A673 (cell line): Measurements from ENCODE around the gene DNAJC12.

Source experiments
- CTCF ChIP-seq: fragments of 300-800, 200-600 bp; sonication (generic); conservative IDR thresholded peaks from 2 replicates; pipeline ENCODE4 v1.5.1; 2017; ENCODE audit warnings: low read depth, mild to moderate bottlenecking, antibody characterized with exemption, low read length, moderate library complexity, mixed read lengths
- EZH2 ChIP-seq: fragments of 200-600 bp; sonication (generic); IDR thresholded peaks from 2 replicates; pipeline ENCODE4 v1.6.1; 2017; ENCODE audit warnings: borderline replicate concordance, low read depth, mild to moderate bottlenecking, mixed read lengths, antibody characterized with exemption, low read length; ENCODE audit not compliant: poor library complexity, severe bottlenecking

GRCh38 chr10:67792653-67793052, 45.3 kb downstream of the DNAJC12 start:
- TF ChIP-seq EZH2 (no peak), CTCF (no peak)
